Skin epidermis (tissue), 12 donors: ENCODE data around the gene ABT1.
"Not testable (repeated sequence)": the region's sequence is repeated elsewhere in the genome, so short reads cannot be mapped to it uniquely, and the experiment has no call there.

Experiments used
- H3K27ac ChIP-seq, 21 experiments: fragments of 200-600 bp; sonication (generic) in 11 of 21; one replicate each; pipeline ENCODE4 v1.5.0; 2020; ENCODE audit warnings: mild to moderate bottlenecking in 3 of 21, inconsistent platforms in 2 of 21, moderate library complexity in 2 of 21
- H3K4me3 ChIP-seq, 7 experiments: fragments of 200-600 bp; sonication (generic) in 2 of 7; one replicate each; pipeline ENCODE4 v1.5.0; 2020; ENCODE audit warnings: inconsistent platforms in 2 of 7, mild to moderate bottlenecking in 2 of 7, moderate library complexity in 1 of 7

Gene ABT1

DNA sequence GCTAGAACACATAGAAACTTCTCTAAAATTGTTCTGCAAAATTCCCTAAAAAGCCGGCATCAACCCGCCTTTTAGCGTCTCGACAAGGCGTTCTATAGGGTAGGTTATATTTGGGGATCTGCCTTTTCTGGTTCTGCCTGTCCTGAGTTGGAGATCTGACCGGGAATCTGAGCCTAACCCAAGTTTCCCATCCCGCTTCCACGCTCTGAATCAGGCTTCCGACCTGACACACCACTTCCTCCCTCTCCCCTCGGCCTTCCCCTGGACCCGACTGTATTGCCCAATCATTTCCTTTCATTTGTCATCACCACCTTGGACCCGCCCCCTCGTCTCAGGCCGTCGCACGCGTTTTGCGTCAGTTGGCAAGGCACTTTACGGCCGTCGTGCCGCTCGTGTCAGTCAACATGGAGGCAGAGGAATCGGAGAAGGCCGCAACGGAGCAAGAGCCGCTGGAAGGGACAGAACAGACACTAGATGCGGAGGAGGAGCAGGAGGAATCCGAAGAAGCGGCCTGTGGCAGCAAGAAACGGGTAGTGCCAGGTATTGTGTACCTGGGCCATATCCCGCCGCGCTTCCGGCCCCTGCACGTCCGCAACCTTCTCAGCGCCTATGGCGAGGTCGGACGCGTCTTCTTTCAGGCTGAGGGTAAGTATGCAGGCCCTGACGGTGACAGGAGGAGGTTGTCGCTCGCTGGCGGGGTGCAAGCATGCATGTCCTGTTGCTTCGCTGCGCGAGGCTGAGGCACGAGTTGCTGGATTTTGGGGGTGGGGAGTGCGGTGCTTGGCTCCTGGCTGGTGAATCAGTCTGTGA, at the start of gene ABT1:
Gene ABT1 (plus strand): TSS at position 375 of the 810 bp plus-strand sequence. CDS start 30 bp downstream, at position 405.
- peak within 1 kb of the TSS; percentile 72 to 97 (median 90) for H3K27ac ChIP-seq
- H3K4me3 ChIP-seq, result peak within 1 kb of the TSS; percentile 78 to 100 (median 83)

DNA sequence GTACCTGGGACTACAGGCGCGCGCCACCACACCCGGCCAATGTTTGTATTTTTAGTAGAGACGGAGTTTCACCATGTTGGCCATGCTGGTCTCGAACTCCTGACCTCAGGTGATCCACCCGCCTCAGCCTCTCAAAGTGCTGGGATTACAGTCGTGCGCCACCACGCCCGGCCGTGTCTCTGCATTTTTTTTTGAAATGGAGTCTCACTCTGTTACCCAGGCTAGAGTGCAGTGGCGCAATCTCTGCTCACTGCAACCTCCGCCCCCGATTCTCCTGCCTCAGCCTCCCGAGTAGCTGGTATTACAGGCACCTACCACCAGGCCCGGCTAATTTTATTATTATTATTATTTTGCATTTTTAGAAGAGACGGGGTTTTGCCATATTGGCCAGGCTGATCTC, 49.4 kb upstream of the ABT1 start:
- H3K4me3 ChIP-seq, H3K27ac ChIP-seq: not testable (repeated sequence)

DNA sequence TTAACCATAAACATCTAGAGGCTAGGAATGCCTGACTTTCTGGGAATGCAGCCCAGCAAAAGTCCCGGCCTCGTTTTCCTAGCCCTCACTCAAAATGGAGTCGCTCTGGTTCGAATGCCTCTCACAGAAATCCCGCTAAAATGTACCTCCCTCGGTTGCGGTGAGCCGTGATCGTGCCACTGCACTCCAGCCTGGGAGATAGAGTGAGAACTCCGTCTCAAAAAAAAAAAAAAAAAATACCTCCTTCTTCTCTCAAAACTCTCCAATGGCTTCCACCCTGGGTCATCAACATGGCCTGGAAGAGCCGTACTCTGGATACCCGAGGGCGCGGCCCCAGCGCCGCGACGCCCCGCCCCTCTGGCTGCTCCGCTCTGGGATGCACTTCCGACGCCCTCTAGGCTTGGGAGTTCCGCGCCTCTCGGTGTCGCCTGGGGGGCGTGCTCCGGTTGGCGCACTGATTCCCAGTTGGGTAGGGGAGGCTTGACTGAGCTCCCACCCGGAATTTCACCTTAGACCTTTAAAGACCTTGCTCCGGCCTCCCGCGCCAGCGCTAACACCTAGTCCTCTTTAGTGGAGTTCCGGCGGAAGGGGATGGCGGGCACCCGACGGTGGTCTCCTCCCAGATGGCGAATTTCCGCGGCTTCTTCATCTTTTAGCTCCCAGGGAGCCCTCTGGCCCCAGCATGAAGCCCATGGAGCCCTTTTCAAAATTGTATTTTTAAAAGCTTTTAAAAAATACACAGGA, 46.3 kb upstream of the ABT1 start:
- peak overlapping the region; percentile 28 to 58 (median 44) for H3K4me3 ChIP-seq
- H3K27ac ChIP-seq, result peak overlapping the region in 9 of 21 experiments; percentile 14 to 76 (median 35)

DNA sequence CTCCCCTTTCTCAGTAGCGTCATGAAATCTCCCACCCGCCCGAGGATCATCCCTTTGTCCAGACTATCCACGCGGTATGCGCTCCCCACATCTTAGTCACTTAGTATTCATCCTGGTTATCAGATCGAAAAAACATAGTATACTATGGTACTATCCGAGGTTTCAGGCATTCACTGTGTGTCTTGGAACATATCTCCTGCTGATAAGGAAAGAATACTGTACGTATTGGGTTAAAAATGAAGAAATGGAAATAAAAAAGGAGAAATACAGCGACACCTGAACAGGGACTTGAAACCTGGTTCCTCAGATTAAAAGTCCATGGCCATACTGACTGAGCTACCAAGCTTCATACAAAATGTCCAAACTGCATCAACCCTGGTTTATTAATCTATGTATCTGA, 44.5 kb upstream of the ABT1 start:
- Histone ChIP-seq H3K27ac (no peak overlapping the region), H3K4me3 (no peak overlapping the region)

DNA sequence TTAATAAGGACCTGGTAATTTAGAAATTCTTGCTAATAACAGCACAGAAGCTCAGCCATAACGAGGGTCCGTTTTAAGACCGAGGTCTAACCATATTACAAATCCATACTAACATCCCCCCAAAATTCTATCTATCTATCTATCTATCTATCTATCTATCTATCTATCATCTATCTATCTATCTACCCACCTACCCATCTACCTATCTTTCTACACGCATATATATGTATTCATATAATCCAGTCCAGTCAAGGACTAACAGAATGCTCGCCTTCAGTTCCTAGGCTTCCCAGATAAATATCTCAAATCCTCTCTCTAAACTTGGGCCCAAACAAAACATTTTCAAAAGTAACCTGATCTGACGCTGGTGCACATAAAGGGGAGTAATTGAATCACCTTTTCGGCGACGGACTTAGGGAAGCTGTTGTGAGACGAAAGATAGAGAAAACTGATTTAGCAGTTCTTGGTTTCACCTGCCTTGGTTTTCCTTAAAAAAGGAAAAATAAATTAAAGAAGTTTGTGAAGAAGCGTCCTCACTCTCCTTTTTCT, 44.0 kb upstream of the ABT1 start:
- H3K27ac ChIP-seq, result peak overlapping the region in 1 of 21 experiments; percentile 25
- H3K4me3 ChIP-seq, result peak overlapping the region in 6 of 7 experiments; percentile 15 to 46 (median 34)

DNA sequence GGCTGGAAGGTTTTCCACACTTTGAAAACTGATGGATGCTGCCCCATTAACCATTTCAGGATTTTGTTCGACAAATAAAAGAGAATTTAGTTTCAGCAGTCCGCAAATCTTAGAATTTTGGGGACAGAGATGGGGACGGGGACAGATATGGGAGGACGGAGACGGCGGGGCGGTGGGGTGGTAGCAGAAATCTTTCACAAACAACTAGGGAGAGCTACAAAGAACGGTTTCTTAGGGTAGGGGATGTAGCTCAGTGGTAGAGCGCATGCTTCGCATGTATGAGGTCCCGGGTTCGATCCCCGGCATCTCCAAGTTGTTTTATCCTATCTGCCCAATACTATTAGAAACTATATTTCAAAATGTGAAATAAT, 43.5 kb upstream of the ABT1 start:
- Histone ChIP-seq H3K27ac (peak overlapping the region in 4 of 21 experiments; percentile 15 to 25 (median 21)), H3K4me3 (peak overlapping the region; percentile 15 to 46 (median 34))

DNA sequence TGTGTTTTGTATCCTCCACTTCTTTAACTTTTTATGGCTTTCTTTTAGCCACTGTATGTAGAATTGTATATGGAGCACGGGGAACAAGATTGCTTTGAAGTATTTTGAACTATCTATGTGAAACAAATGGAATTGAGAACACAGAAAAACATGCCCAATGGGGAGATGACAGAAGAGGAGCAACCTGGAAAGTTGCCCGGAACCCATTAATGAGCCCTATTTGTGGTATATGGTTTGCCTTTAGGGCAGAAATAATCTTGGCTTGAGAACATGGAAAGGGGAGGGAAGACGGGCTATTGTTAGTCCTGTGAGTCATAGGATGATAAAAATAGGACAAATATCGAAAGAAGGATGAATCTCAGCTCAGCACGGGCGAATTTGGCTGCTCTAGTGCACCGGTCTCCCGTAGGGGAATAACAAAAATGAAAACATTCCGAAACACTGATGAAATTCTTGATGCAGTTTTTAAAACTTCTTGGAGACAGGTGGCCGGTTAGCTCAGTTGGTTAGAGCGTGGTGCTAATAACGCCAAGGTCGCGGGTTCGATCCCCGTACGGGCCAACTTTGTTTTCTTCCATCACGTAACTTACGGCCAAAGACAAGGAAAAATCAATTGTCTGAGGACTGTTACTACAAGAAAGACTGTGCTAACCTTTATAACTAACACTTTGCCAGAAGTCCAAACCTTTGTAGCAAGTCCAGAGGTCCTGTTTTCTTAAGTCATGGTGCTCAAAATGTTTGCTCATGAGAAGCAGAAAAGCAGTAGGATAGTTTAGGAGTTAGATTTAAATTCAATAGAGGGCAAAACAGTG, 42.9 kb upstream of the ABT1 start:
- H3K27ac ChIP-seq, result peak overlapping the region in 5 of 21 experiments; percentile 8 to 57 (median 19)
- peak overlapping the region; percentile 15 to 46 (median 34) for H3K4me3 ChIP-seq

DNA sequence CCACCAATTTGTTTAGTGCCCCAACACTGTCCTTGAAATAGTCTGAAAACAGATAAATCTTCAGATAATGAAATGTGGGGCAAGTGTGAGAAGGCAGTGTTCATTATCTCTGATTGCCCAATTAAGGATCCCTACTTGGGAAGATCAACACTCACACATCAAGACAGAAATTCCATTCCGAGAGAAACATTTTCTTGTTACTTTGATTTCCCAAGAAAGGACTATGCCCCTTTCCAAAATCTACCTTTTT, 42.4 kb upstream of the ABT1 start:
- Histone ChIP-seq H3K4me3 (peak overlapping the region; percentile 2 to 46 (median 34)), H3K27ac (peak overlapping the region in 4 of 21 experiments; percentile 1 to 61 (median 12))

DNA sequence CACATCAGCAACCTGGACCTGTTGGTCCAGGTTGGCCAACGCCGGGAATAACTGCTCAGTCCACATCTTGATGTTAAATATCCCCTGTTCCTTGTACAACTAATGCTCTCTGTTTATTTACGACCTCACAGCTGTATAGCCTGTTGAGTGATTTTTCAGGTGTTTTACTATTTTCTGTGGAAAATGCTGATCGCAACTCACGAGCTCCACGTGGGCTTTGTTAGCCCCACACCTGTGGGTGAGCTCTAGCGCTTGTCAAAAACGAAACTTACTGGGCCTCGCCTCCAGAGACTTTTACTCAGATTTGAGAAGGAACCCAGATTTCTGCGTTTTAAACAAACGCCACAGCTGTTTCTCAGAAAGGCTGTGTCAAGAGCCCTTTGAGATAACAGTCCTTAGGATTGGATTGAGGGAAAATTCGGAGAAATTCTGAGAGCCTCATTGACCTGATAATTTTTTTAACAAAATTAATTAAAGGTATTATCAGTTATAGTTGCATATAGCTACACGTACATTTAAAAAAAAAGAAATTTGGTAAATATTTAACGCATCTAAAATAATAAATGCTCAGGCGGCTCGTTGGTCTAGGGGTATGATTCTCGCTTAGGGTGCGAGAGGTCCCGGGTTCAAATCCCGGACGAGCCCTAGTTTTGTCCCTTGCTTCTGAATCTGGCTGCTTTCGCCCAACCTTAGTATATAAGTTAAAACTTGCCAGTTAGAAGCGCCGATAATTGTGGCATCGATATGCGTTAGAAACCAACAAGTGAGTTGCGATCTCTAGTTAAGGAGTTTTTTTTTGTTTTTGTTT, 41.9 kb upstream of the ABT1 start:
- peak overlapping the region in 4 of 21 experiments; percentile 1 to 61 (median 8) for H3K27ac ChIP-seq

DNA sequence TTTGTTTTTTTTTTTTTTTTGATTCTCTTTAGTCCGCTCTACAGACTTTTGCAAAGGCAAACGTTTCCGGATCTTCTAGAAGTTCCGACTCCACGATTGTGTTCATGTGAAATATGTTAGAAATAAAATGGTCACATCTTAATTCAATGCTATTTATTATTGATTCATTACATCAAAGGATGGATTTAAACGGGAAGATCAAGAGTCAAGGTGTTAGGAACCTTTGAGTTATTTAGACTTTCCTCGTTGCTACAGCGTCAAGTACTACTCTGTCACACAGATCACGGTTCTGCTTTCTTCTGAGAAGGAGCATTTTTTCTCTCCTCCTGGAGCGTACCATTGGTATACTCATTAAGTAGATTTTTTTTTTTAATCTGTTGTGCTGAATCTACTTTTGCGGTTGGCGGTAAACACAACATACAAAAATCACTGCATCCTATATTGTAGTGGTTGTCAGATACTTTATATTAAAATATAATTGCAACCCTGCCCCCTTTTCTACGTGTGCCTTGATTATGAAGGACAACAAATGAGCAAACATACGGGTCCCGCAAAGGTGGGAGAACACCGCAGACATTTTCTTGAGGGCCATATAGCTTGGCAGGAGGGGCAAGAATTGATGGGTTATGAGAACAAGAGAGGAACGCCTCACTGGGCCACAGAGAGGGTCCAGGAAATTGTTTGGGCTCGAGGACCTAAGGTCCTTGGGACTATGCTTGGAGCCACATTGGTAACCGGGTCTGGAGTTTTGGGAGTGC, 41.1 kb upstream of the ABT1 start:
- no peak overlapping the region for H3K27ac ChIP-seq
- peak overlapping the region in 1 of 7 experiments; percentile 2 for H3K4me3 ChIP-seq

More for the DNA sequence above, 41.9 kb upstream of the ABT1 start:
- H3K4me3 ChIP-seq, result peak overlapping the region in 6 of 7 experiments; percentile 2 to 46 (median 24)

DNA sequence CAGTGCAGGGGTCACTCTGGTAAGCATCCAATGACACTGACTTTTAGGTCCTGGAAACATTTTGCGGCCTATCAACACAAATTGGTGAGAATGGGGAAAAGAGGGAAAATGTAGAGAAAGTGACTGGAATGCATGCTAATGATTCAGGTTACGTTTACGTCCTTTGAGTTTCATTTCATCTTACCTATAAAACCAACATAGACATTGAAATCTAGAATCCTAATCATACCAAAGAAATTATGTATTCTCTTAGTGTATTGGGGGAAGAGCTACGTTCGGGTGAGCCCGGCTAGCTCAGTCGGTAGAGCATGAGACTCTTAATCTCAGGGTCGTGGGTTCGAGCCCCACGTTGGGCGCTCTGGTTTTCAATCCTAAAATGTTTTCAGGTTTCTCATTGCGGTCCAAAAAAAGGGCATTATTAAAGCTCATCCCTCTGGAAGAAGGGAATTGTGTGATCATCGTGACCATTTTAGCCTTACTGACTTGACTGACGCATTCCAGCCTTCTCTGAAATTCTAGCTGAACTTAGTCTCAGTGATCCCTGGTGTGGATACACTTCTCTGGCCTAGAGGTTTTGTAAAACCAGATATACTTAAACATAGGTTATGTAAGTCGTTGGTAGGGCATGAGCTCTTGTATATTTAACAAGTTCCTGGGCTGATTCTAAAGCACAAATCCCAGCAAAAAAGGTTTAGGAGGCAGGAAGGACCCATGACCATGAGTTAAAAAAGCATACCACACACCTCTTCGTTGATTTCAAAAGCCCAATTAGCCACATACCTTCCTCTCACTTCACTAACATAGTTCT, 40.3 kb upstream of the ABT1 start:
- Histone ChIP-seq H3K4me3 (no peak overlapping the region), H3K27ac (no peak overlapping the region)

DNA sequence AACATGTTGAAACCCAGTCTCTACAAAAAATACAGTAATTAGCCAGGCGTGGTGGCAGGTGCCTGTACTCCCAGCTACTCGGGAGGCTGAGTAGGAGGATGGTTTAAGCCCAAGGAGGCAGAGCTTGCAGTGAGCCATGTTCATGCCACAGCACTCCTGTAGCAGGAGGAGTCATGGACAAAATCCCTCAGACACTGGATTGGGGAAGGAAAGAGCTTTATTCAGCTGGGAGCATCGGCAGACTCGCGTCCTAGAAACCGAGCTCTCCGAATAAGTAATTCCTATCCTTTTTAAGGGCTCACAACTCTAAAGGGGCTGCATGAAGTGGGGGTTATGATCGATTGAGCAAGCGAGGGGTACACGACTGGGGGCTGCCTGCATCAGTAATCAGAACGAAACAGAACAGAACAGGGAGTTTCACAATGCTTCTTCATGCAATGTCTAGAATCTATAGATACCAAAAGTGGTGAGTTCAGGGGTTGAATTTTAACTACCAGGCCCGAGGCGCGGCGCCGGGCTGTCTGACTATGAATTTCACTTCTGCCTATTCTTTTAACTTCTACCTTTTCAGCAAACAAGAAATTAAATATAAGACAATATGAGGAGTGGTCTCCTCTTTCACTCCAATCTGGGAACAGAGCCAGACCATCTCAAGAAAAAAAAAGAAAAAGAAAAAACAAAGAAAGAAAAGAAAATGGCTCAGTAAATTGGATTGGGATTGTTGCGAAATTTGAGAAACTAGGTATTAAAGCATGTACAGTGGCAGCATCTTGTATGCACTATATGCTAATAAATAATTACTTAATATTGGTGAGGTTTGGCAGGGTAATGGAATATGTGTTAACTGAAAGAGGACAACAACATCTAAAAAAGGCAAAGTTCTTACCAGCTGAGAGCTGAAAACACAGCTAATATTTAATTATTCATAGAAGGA, 35.0 kb upstream of the ABT1 start:
- H3K4me3 ChIP-seq, result no peak overlapping the region
- no peak overlapping the region for H3K27ac ChIP-seq

DNA sequence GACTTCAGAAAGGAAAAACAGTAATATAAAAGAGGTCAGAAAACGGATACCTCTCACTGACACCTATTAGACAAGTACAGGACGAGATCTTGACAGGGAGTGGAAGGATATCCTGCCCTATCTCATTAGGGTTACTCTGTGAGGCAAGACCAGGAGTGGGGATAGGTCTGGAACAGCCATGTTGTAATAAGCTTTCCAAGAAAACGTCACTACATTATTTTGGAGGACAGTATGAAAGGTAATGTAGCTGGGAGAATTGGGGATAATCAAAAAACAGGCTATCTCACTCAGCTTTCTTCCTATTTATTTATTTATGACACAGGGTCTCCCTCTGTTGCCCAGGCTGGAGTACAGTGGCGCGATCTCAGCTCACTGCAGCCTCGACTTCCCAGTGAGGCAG, 33.3 kb upstream of the ABT1 start:
- Histone ChIP-seq H3K4me3 (no peak overlapping the region), H3K27ac (no peak overlapping the region)

DNA sequence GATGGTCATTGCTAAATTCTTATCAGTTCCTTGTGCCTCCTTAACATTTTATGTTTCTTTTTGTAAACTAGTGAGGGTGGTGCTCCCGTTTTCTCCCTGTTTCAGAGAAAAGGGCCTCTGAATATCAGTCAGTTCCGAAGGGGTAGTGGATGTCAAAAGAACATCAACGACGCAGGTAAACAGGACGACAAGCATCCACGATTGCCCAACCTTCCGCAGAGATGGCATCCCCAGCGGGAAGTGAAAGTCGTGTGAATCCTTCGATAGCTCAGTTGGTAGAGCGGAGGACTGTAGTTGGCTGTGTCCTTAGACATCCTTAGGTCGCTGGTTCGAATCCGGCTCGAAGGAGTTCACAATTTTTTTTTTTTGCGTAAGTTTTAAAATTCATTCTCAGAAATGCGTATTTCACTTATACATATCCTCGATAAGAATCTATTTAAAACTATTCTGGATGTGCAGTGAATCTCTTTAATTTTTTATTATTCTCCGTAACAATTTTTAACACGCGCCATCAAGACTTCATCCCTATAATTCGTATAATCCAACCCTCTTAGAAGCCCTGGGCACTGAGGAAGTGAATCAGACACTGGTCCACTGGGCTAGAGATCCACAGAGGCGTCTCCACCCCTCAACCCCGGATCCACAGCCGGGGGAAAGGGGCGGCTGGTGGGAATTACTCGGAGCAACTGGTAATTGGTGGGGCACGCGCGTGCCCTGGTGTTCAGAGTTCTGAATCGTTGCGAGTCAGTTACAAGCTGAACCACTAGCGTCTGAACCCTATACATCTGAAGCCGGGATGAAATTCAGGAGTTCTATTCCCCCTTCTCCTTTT, 27.9 kb upstream of the ABT1 start:
- H3K4me3 ChIP-seq, result peak overlapping the region; percentile 35 to 56 (median 48)
- peak overlapping the region in 10 of 21 experiments; percentile 5 to 79 (median 24) for H3K27ac ChIP-seq

DNA sequence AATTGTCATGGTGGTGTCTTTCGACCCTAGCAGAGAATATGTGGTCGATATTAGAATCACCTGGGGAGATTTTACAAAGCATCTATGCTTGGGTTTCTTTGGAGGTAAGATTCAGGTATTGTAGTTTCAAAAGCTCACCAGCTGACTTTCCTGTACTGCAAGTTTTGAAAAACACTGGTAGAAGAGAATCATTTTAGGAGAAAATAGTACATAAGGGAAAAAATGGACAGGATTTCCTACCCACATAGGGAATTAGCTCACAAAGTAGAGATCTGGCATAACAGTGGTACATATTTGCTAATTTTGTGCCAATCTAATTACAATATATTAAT, 27.4 kb upstream of the ABT1 start:
- peak overlapping the region in 1 of 21 experiments; percentile 13 for H3K27ac ChIP-seq
- peak overlapping the region in 3 of 7 experiments; percentile 38 to 56 (median 56) for H3K4me3 ChIP-seq
